SK-N-SH (cell line): ENCODE results near the gene SH3BP4.

Experiments used
- MEF2A ChIP-seq: IDR thresholded peaks from 2 replicates; pipeline ENCODE4 v1.4.0; 2012; ENCODE audit warnings: low read depth, borderline replicate concordance
- MXI1 ChIP-seq: IDR thresholded peaks from 2 replicates; pipeline ENCODE4 v1.6.1; 2012; ENCODE audit warnings: mild to moderate bottlenecking, low read depth, low read length, improper control_type of control experiment
- TF ChIP-seq, protein P1 (sequence below): fragments of 200-600 bp; sonication (generic); IDR thresholded peaks from 2 replicates; pipeline ENCODE4 v1.6.1; 2017; ENCODE audit warnings: antibody characterized with exemption, mild to moderate bottlenecking, moderate library complexity
- TF ChIP-seq, protein P2 (sequence below): IDR thresholded peaks from 2 replicates; pipeline ENCODE4; 2012

DNA sequence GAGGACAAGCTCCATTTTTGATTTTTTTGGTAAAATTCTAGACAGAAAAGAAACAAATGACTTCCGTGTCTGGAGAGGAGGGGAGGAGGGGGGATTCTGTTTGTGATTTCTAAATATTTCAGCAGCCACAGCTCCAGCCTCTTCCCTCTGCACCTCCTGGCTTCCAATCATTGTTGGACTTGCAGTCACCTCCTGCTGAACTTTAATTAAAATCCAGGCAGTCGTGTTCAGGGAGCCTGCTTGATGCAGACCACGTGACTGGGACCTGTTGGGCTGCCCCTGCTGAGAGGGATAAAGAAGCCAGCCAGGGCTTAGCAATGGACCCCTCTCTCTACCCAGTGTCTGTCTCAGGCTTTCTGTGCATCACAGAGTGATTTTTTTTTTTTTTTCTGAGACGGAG, 115.1 kb downstream of the SH3BP4 start:
- TF ChIP-seq MXI1 (no peak), MEF2A (no peak)
- TF ChIP-seq, protein P1, sequence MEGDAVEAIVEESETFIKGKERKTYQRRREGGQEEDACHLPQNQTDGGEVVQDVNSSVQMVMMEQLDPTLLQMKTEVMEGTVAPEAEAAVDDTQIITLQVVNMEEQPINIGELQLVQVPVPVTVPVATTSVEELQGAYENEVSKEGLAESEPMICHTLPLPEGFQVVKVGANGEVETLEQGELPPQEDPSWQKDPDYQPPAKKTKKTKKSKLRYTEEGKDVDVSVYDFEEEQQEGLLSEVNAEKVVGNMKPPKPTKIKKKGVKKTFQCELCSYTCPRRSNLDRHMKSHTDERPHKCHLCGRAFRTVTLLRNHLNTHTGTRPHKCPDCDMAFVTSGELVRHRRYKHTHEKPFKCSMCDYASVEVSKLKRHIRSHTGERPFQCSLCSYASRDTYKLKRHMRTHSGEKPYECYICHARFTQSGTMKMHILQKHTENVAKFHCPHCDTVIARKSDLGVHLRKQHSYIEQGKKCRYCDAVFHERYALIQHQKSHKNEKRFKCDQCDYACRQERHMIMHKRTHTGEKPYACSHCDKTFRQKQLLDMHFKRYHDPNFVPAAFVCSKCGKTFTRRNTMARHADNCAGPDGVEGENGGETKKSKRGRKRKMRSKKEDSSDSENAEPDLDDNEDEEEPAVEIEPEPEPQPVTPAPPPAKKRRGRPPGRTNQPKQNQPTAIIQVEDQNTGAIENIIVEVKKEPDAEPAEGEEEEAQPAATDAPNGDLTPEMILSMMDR = no peak
- TF ChIP-seq, protein P2, sequence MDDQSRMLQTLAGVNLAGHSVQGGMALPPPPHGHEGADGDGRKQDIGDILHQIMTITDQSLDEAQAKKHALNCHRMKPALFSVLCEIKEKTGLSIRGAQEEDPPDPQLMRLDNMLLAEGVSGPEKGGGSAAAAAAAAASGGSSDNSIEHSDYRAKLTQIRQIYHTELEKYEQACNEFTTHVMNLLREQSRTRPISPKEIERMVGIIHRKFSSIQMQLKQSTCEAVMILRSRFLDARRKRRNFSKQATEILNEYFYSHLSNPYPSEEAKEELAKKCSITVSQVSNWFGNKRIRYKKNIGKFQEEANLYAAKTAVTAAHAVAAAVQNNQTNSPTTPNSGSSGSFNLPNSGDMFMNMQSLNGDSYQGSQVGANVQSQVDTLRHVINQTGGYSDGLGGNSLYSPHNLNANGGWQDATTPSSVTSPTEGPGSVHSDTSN = no peak
